GM19099 (cell line): Measurements from ENCODE around the gene LCNL1.

Source experiments
- POLR2A ChIP-seq: IDR thresholded peaks from 3 replicates; pipeline ENCODE4 v1.6.1; 2011; ENCODE audit warnings: low read depth; ENCODE audit not compliant: insufficient read length; ENCODE audit errors: extremely low read depth

Gene LCNL1

GRCh38 chr9:136952876-136953770 is 29.7 kb upstream of the LCNL1 start:
- TF ChIP-seq POLR2A, result no peak

GRCh38 chr9:136953771-136954269 is 29.0 kb upstream of the LCNL1 start:
- TF ChIP-seq POLR2A, result no peak

GRCh38 chr9:136954270-136955083 is 28.3 kb upstream of the LCNL1 start:
- no peak for TF ChIP-seq POLR2A

GRCh38 chr9:136955202-136955942 is 27.4 kb upstream of the LCNL1 start:
- TF ChIP-seq POLR2A, result no peak

GRCh38 chr9:136955943-136956335 is 26.9 kb upstream of the LCNL1 start:
- TF ChIP-seq POLR2A, result no peak

- no peak for TF ChIP-seq POLR2A
Measured at GRCh38 chr9:136956604-136957003, 26.2 kb upstream of the LCNL1 start.

GRCh38 chr9:136957461-136957860 is 25.3 kb upstream of the LCNL1 start:
- no peak for TF ChIP-seq POLR2A

GRCh38 chr9:136957901-136958300 is 24.9 kb upstream of the LCNL1 start:
- no peak for TF ChIP-seq POLR2A

- TF ChIP-seq POLR2A, result no peak
Measured at GRCh38 chr9:136958473-136958872, 24.3 kb upstream of the LCNL1 start.

GRCh38 chr9:136958898-136959850 is 23.6 kb upstream of the LCNL1 start:
- no peak for TF ChIP-seq POLR2A

GRCh38 chr9:136960212-136960937 is 22.4 kb upstream of the LCNL1 start:
- no peak for TF ChIP-seq POLR2A

GRCh38 chr9:136960938-136961275 is 21.9 kb upstream of the LCNL1 start:
- TF ChIP-seq POLR2A, result no peak

- no peak for TF ChIP-seq POLR2A
Measured at GRCh38 chr9:136961279-136962065, 21.3 kb upstream of the LCNL1 start.

- TF ChIP-seq POLR2A, result no peak
Measured at GRCh38 chr9:136962163-136962562, 20.6 kb upstream of the LCNL1 start.
